IPS DF 4.7 (cell line): ENCODE results near the gene USP24.
"Not testable (repeated sequence)": the region's sequence is repeated elsewhere in the genome, so short reads cannot be mapped to it uniquely, and the experiment has no call there.

ENCODE experiments used
- DNase-seq: peaks from one replicate; pipeline ENCODE4 v3.0.0-alpha.2; 2013; ENCODE audit warnings: low spot score; ENCODE audit errors: extremely low read depth

USP24 gene

DNA sequence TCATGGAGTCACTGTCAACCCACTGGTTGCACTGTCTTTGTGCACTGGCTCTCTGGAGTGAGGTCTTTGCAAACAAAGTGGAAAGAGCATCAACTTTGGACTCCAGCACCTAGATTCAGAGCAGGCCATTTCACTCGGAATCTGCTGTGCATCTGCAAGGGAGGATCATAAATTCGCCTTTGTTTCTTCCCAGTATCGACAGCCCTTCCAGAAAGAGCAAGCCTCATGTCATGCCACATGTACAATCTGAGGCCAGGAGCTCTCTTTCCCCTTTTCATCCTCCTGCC lies 176.7 kb downstream of the USP24 start:
- no peak for DNase-seq

- no peak for DNase-seq
Measured at GRCh38 chr1:55037733-55038551, 177.2 kb downstream of the USP24 start.

GRCh38 chr1:55035904-55036303 lies 179.3 kb downstream of the USP24 start:
- DNase-seq, result no peak

GRCh38 chr1:55034476-55035133 lies 180.6 kb downstream of the USP24 start:
- no peak for DNase-seq

DNA sequence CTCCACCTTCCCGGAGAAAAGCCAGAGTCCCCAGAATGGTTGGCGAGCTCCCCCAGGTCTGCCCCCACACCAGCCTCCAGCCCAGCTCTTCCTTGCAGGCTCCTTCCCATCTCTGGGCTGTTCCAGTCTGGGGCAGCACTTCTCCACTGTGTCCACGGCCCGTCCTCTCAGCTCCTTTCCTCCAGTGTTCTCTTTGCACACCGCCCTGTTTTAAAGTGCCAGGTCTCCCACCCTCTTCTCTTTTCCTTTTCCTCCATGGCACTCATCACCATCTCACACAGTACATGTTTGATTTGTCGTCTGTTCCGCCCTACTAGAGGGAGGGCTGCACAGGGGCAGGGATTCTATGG lies 181.9 kb downstream of the USP24 start:
- DNase-seq, result no peak

GRCh38 chr1:55031098-55031497 lies 184.1 kb downstream of the USP24 start:
- not testable (repeated sequence) for DNase-seq

DNA sequence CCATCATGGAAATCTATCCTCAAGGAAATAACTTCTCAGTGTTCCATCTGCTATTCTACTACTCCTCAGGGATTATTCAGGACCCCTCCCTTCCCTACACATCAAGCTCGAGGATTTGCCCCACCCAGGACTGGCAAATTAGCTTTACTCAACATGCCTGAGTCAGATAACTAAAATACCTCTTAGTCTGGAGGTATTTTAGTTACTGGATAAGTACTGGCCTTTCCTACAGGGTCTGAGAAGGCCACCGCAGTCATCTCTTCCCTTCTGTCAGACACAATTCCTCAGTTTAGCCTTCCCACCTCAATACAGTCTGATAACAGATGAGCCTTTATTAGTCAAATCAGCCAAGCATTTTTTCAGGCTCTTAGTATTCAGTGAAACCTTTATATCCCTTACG lies 188.5 kb downstream of the USP24 start:
- DNase-seq, result not testable (repeated sequence)

DNA sequence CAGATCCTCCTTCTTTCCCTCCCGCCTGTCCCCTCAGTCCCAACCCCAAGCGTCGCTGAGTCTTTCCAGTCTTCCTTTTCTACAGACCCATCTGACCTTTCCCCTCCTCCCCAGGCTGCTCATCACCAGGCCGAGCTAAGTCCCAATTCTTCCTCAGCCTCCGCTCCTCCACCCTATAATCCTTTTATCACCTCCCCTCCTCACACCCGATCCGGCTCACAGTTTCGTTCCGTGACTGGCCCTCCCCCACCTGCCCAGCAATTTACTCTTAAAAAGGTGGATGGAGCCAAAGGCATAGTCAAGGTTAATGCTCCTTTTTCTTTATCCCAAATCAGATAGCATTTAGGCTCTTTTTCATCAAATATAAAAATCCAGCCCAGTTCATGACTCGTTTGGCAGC lies 191.0 kb downstream of the USP24 start:
- not testable (repeated sequence) for DNase-seq

- peak; percentile 93 for DNase-seq
Measured at GRCh38 chr1:55021942-55022546, 193.1 kb downstream of the USP24 start.

GRCh38 chr1:55018395-55018794 lies 196.8 kb downstream of the USP24 start:
- no peak for DNase-seq
